Testis (tissue), 3 donors: ENCODE measurements around the gene ZSCAN10. TPM values are rescaled to one million over a fixed set of nuclear protein-coding genes. Genes with fewer than 3 reads are reported as not detected.

ENCODE experiments used
- DNase-seq: peaks from one replicate; pipeline ENCODE4 v3.0.0-alpha.2; 2019
- H3K27ac ChIP-seq, 2 donors: fragments of 200-600 bp; sonication (generic); one replicate each; pipeline ENCODE4 v1.5.1; 2019
- H3K27me3 ChIP-seq: fragments of 200-600 bp; sonication (generic); one replicate; pipeline ENCODE4 v1.5.1; 2019
- H3K36me3 ChIP-seq: fragments of 200-600 bp; sonication (generic); one replicate; pipeline ENCODE4 v1.5.1; 2017; ENCODE audit warnings: low read depth; ENCODE audit errors: missing control alignments
- H3K4me1 ChIP-seq: fragments of 200-600 bp; sonication (generic); one replicate; pipeline ENCODE4 v1.5.1; 2019
- H3K4me3 ChIP-seq, 2 donors: fragments of 200-600 bp; sonication (generic); one replicate each; pipeline ENCODE4 v1.5.1; 2017 to 2019
- H3K9me3 ChIP-seq: fragments of 200-600 bp; sonication (generic); one replicate; pipeline ENCODE4 v1.5.1; 2017
- CTCF ChIP-seq, 3 experiments: fragments of 450-650 bp in 2 of 3; fragments of 200-600 bp in 1 of 3; sonication (generic) in 1 of 3; IDR thresholded peaks; one replicate each; pipeline ENCODE4 v1.5.1; 2016 to 2019; ENCODE audit warnings: antibody characterized with exemption in 3 of 3, mild to moderate bottlenecking in 2 of 3, moderate library complexity in 1 of 3
- POLR2A ChIP-seq: fragments of 450-650 bp; IDR thresholded peaks from one replicate; pipeline ENCODE4 v1.6.1; 2017; ENCODE audit warnings: antibody characterized with exemption, mild to moderate bottlenecking, moderate library complexity
- WGBS, 2 donors: methylation state at CpG; one replicate each; pipeline ENCODE4 v1.1.5; 2018; 5-methylcytosine and 5-hydroxymethylcytosine counted together
- intact Hi-C: fragments of 100-400 bp; cut with DNase I; formaldehyde crosslinking; loops from one replicate; pipeline ENCODE4 v1.15.1; 2023; ENCODE audit warnings: low total_unique reads
- polyA plus RNA-seq: library from polyadenylated mRNA; stranded (reverse); fragments of 350-450 nt; fragmentation: Illumina TruSeq; extraction: RNeasy Lipid Tissue Mini Kit (QIAGEN cat#74804); gene quantifications from one replicate; pipeline ENCODE4 v1.2.3, GENCODE V29; 2014; ENCODE audit warnings: low read depth, low replicate concordance; ENCODE audit not compliant: insufficient read depth
- total RNA-seq, 2 donors: library from RNA; depleted of rRNA; stranded (reverse); fragments of >200 nt; gene quantifications; one replicate each; pipeline ENCODE4 v1.2.3, GENCODE V29; 2016

The ZSCAN10 gene
- total and polyA plus RNA-seq, 3 donors from 2014 or later, result 0.79 to 0.93 (median 0.91) TPM

- no peaks in the 10 kb centered on the region for H3K9me3 ChIP-seq
- WGBS, 2 donors, result 52 to 66% methylated on average over 7 of the region's 7 CpGs
- H3K27ac ChIP-seq, result no peak overlapping the region
- intact Hi-C loops, result no loop called here
- no peaks in the 10 kb centered on the region for H3K27me3 ChIP-seq
- TF ChIP-seq POLR2A, result no peak
- peak; percentile 60 for DNase-seq
- no peaks in the 10 kb centered on the region for H3K36me3 ChIP-seq
- peaks cover 6% of the 10 kb centered on the region for H3K4me1 ChIP-seq
- no peak overlapping the region for H3K4me3 ChIP-seq
Measured at GRCh38 chr16:3121851-3122467, 22.9 kb upstream of the ZSCAN10 start.

GRCh38 chr16:3120435-3120834, 21.3 kb upstream of the ZSCAN10 start:
- WGBS, 2 donors, result 54 to 67% methylated on average over 10 to 16 of the region's 16 CpGs
- Histone ChIP-seq H3K27me3 (no peaks in the 10 kb centered on the region), H3K4me3 (peak overlapping the region in 1 of 2 donors; percentile 34), H3K27ac (no peak overlapping the region), H3K36me3 (no peaks in the 10 kb centered on the region), H3K4me1 (peaks cover 6% of the 10 kb centered on the region), H3K9me3 (no peaks in the 10 kb centered on the region)
- TF ChIP-seq CTCF (IDR thresholded peaks at IDR 0.05), result no peak
- no peak for TF ChIP-seq POLR2A
- intact Hi-C loops, result no loop called here
- DNase-seq, result no peak

- intact Hi-C loops, result no loop called here
- H3K36me3 ChIP-seq, result no peaks in the 10 kb centered on the region
Measured at GRCh38 chr16:3119701-3120408, 20.8 kb upstream of the ZSCAN10 start.

GRCh38 chr16:3119286-3119685, 20.2 kb upstream of the ZSCAN10 start:
- Histone ChIP-seq H3K27me3 (no peaks in the 10 kb centered on the region), H3K9me3 (no peaks in the 10 kb centered on the region), H3K4me3 (peak overlapping the region in 1 of 2 donors; percentile 34), H3K4me1 (peaks cover under 1% of the 10 kb centered on the region), H3K27ac (no peak overlapping the region), H3K36me3 (no peaks in the 10 kb centered on the region)
- intact Hi-C loops, result no loop called here
- WGBS, 2 donors, result 60 to 71% methylated on average over 21 to 24 of the region's 33 CpGs
- DNase-seq, result no peak
- TF ChIP-seq CTCF (IDR thresholded peaks at IDR 0.05), result no peak
- TF ChIP-seq POLR2A, result no peak

More at GRCh38 chr16:3119701-3120408, 20.8 kb upstream of the ZSCAN10 start:
- Histone ChIP-seq H3K27ac (no peak overlapping the region), H3K4me1 (peaks cover 1% of the 10 kb centered on the region), H3K27me3 (no peaks in the 10 kb centered on the region), H3K4me3 (peak overlapping the region in 1 of 2 donors; percentile 34), H3K9me3 (no peaks in the 10 kb centered on the region)
- DNase-seq, result no peak
- WGBS, 2 donors, result 76 to 89% methylated on average over 10 to 55 of the region's 57 CpGs
- TF ChIP-seq POLR2A, result no peak
- no peak for TF ChIP-seq CTCF (IDR thresholded peaks at IDR 0.05)

GRCh38 chr16:3118846-3119245, 19.8 kb upstream of the ZSCAN10 start:
- no peaks in the 10 kb centered on the region for H3K9me3 ChIP-seq
- intact Hi-C loops, result no loop called here
- 72 to 75% methylated on average over 5 to 20 of the region's 20 CpGs for WGBS, 2 donors
- H3K4me3 ChIP-seq, result peak overlapping the region in 1 of 2 donors; percentile 34
- H3K36me3 ChIP-seq, result no peaks in the 10 kb centered on the region
- no peak overlapping the region for H3K27ac ChIP-seq
- H3K27me3 ChIP-seq, result no peaks in the 10 kb centered on the region
- TF ChIP-seq POLR2A, result no peak
- TF ChIP-seq CTCF (IDR thresholded peaks at IDR 0.05), result no peak
- no peak for DNase-seq
- H3K4me1 ChIP-seq, result peaks cover 5% of the 10 kb centered on the region
